Panc1 (cell line): Measurements from ENCODE around the gene AHNAK. TPM values are rescaled to one million over a fixed set of nuclear protein-coding genes. Genes with fewer than 3 reads are reported as not detected.

ENCODE experiments used
- ATAC-seq: fragments of 200-7000 bp; cut with Tn5 transposase; 2 replicates; pipeline ENCODE4 v1.9.1; 2020; ENCODE audit warnings: mild to moderate bottlenecking, moderate library complexity
- BruUV-seq: library from RNA; stranded (reverse); fragments of 400-500 nt; replicated peaks from 2 replicates; lab custom pipeline; 2021; lab: Mats Ljungman, UMichigan
- CTCF ChIA-PET: fragments of 300-600 bp; sonication (Branson Sonifier 250); formaldehyde crosslinking; loops from one replicate; lab custom pipeline; 2022; ENCODE audit warnings: antibody characterized with exemption; lab: Charles Lee
- POLR2A ChIA-PET: fragments of 300-600 bp; sonication (Branson Sonifier 250); formaldehyde crosslinking; loops from one replicate; lab custom pipeline; 2022; ENCODE audit warnings: antibody characterized with exemption; lab: Charles Lee
- DNase-seq: peaks from one replicate; pipeline ENCODE4 v3.0.0-alpha.2; 2010; ENCODE audit warnings: low read depth, low spot score
- H3K27ac ChIP-seq: 2 replicates; pipeline ENCODE4 v1.5.1; 2011; ENCODE audit warnings: mild to moderate bottlenecking, low read length, inconsistent platforms
- H3K27me3 ChIP-seq: fragments of 200-500 bp; sonication (Bioruptor generic); 2 replicates; pipeline ENCODE4 v1.6.0; 2014; ENCODE audit warnings: low read length, inconsistent platforms; ENCODE audit not compliant: control insufficient read depth, insufficient read depth
- H3K36me3 ChIP-seq: fragments of 200-500 bp; sonication (Bioruptor generic); 2 replicates; pipeline ENCODE4 v1.5.1; 2014; ENCODE audit warnings: inconsistent platforms, mild to moderate bottlenecking, low read length, moderate library complexity; ENCODE audit not compliant: control insufficient read depth, insufficient read depth
- H3K4me1 ChIP-seq: 2 replicates; pipeline ENCODE4 v1.5.1; 2011; ENCODE audit warnings: inconsistent platforms, mild to moderate bottlenecking, low read length, moderate library complexity; ENCODE audit not compliant: control insufficient read depth, insufficient read depth
- H3K4me3 ChIP-seq, 2 experiments: 2 replicates each; pipeline ENCODE4 v1.5.1; 2011 to 2012; ENCODE audit warnings: low read depth in 2 of 2, low read length in 2 of 2, mild to moderate bottlenecking in 2 of 2, inconsistent platforms in 1 of 2, moderate library complexity in 1 of 2
- H3K9me3 ChIP-seq: fragments of 200-500 bp; sonication (Bioruptor generic); 2 replicates; pipeline ENCODE4 v1.5.1; 2014; ENCODE audit warnings: low read depth, mild to moderate bottlenecking, inconsistent platforms, low read length, moderate library complexity; ENCODE audit not compliant: control insufficient read depth, insufficient read depth
- POLR2AphosphoS5 ChIP-seq: IDR thresholded peaks from 2 replicates; pipeline ENCODE4 v1.6.1; 2012; ENCODE audit warnings: mild to moderate bottlenecking, low read depth, low read length, moderate library complexity
- SIN3A ChIP-seq: IDR thresholded peaks from 2 replicates; pipeline ENCODE4 v1.6.1; 2012; ENCODE audit warnings: low read depth, mild to moderate bottlenecking, low read length, moderate library complexity, borderline replicate concordance; ENCODE audit not compliant: insufficient read depth
- TCF7L2 ChIP-seq: IDR thresholded peaks from 2 replicates; pipeline ENCODE4 v1.6.1; 2011; ENCODE audit warnings: mild to moderate bottlenecking, low read depth, low read length, inconsistent platforms
- in situ Hi-C: cut with HindIII; loops from 2 replicates; pipeline ENCODE4 v1.10.0; 2016; ENCODE audit warnings: low sequenced_read_pairs, low pct_unique_long_range_greater_than_20kb
- intact Hi-C: fragments of 100-400 bp; cut with micrococcal nuclease; formaldehyde crosslinking; loops from one replicate; pipeline ENCODE4 v1.10.0; 2022; ENCODE audit not compliant: unreplicated experiment
- total RNA-seq: library from RNA; stranded (reverse); gene quantifications from one replicate; pipeline ENCODE4 v1.2.1, GENCODE V29; 2021; ENCODE audit not compliant: unreplicated experiment
- TF ChIP-seq, protein P1 (sequence below): fragments of 450-650 bp; IDR thresholded peaks from 2 replicates; pipeline ENCODE4 v1.5.1; 2017; ENCODE audit warnings: mild to moderate bottlenecking
- TF ChIP-seq, protein P2 (sequence below), 2 experiments: IDR thresholded peaks; 2 replicates each; pipeline ENCODE4 v1.6.1; 2011 to 2012; ENCODE audit warnings: low read depth in 2 of 2, control low read depth in 1 of 2, low read length in 1 of 2, mild to moderate bottlenecking in 1 of 2, moderate library complexity in 1 of 2; ENCODE audit not compliant: insufficient read depth in 1 of 2

AHNAK gene
- total RNA-seq, 1 experiment from 2014 or later = 844 TPM

DNA sequence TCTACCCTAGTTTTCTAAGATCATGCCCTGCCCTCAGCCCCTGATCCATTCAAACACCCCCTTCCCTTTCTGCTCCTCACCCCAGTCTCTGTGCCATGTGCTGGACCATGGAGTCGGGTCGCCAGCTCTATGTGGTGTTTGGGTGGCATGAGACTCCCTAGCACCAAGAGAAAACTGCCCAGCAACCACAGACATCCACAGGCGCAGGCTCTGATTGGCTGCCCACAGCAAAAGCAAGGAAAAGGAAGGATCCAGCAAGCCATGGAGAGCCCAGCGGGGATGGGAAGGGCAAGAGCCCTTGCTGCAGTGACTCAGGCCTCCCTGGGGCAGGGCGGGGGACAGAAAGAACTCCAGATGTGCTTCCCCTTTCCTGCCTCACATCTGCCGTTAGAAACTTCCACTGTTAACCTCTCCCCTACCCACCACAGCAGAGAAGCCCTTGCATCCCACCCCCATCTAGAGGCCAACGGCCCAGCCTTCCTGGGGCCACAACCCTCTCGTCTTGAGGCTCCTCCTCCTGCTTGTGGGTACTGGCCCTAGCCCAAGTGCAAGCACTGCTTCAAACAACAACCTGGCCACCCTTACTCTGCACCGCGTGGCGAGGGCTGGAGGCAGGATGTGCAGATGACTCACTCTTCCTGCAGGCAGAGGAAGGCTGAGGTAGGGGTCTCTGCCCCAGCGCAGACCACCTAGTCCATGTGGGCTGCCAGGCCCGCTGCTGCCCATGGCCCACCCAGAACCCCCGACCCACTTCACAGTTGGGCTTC, 9.7 kb upstream of the AHNAK start:
- intact Hi-C loops (no loop called here), in situ Hi-C loops (no loop called here)
- H3K36me3 ChIP-seq = peaks cover 5% of the 10 kb centered on the region; the same call in 1 of the 2 replicates
- H3K27me3 ChIP-seq = no peaks in the 10 kb centered on the region
- TF ChIP-seq, protein P1, sequence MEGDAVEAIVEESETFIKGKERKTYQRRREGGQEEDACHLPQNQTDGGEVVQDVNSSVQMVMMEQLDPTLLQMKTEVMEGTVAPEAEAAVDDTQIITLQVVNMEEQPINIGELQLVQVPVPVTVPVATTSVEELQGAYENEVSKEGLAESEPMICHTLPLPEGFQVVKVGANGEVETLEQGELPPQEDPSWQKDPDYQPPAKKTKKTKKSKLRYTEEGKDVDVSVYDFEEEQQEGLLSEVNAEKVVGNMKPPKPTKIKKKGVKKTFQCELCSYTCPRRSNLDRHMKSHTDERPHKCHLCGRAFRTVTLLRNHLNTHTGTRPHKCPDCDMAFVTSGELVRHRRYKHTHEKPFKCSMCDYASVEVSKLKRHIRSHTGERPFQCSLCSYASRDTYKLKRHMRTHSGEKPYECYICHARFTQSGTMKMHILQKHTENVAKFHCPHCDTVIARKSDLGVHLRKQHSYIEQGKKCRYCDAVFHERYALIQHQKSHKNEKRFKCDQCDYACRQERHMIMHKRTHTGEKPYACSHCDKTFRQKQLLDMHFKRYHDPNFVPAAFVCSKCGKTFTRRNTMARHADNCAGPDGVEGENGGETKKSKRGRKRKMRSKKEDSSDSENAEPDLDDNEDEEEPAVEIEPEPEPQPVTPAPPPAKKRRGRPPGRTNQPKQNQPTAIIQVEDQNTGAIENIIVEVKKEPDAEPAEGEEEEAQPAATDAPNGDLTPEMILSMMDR = no peak
- TF ChIP-seq, protein P2, sequence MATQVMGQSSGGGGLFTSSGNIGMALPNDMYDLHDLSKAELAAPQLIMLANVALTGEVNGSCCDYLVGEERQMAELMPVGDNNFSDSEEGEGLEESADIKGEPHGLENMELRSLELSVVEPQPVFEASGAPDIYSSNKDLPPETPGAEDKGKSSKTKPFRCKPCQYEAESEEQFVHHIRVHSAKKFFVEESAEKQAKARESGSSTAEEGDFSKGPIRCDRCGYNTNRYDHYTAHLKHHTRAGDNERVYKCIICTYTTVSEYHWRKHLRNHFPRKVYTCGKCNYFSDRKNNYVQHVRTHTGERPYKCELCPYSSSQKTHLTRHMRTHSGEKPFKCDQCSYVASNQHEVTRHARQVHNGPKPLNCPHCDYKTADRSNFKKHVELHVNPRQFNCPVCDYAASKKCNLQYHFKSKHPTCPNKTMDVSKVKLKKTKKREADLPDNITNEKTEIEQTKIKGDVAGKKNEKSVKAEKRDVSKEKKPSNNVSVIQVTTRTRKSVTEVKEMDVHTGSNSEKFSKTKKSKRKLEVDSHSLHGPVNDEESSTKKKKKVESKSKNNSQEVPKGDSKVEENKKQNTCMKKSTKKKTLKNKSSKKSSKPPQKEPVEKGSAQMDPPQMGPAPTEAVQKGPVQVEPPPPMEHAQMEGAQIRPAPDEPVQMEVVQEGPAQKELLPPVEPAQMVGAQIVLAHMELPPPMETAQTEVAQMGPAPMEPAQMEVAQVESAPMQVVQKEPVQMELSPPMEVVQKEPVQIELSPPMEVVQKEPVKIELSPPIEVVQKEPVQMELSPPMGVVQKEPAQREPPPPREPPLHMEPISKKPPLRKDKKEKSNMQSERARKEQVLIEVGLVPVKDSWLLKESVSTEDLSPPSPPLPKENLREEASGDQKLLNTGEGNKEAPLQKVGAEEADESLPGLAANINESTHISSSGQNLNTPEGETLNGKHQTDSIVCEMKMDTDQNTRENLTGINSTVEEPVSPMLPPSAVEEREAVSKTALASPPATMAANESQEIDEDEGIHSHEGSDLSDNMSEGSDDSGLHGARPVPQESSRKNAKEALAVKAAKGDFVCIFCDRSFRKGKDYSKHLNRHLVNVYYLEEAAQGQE (IDR thresholded peaks at IDR 0.05; ENCODE audit: insufficient read depth in 1 of 2, low read depth in 2 of 2, low read length in 1 of 2) = no peak
- peak; percentile 65 for TF ChIP-seq TCF7L2
- no peak; the same call in 1 of the 2 replicates for TF ChIP-seq SIN3A
- peak; percentile 49; the same call in 1 of the 2 replicates for TF ChIP-seq POLR2AphosphoS5
- H3K4me1 ChIP-seq = peaks cover 95% of the 10 kb centered on the region
- peak overlapping the region in 1 of 2 experiments; percentile 15; a peak in 1 of 4 replicates for H3K4me3 ChIP-seq
- no TSS peak for BruUV-seq
- ChIA-PET POLR2A (interaction anchor here (0.9 to 1.5 kb wide), 3 partner anchors 9 to 13 kb away, joined by 6 to 12 read pairs (median 7); partner anchors contain the start of gene AHNAK), CTCF (interaction anchor here (0.5 to 3.0 kb wide), 5 partner anchors 13 to 161 kb away, joined by 3 to 14 read pairs (median 6); no protein-coding TSS in a partner anchor)
- ATAC-seq = peak; percentile 74
- peak; percentile 87 for DNase-seq
- H3K27ac ChIP-seq = peak overlapping the region; percentile 94
- no peaks in the 10 kb centered on the region for H3K9me3 ChIP-seq

DNA sequence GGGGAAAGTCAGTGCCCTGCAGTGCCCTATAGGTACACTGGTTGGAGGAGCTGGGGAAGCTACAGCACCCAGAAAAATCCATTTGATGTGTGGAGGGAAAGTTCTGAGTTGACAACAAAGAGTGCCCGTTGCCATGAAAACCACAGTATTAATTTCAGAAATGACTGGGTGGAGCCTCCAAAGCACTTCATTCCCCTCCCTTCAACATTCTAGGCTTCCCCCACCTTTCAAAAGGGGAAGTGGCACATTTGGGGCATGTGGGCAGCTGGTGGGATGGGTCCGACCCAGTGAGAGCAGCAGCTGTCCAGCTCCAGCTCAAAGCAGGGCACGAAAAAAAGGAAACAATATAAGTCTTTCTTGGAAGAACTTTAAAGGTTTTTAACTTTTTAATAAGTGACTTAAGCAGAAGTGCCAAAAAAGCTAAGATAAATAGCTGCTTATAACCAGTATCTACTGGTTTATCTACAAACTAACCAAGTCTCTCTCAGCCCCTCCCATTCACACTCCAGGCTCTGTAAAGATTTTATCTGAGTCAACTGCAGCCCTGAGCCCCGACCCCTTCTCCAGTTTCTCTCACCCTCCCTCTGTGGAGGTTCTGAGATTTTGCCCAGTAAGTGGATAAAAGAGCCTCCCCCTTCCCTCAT, 9.0 kb upstream of the AHNAK start:
- BruUV-seq = no TSS peak
- peaks cover 92% of the 10 kb centered on the region for H3K4me1 ChIP-seq

More for the DNA sequence above, 9.0 kb upstream of the AHNAK start:
- in situ Hi-C loops (no loop called here), intact Hi-C loops (no loop called here)
- DNase-seq = no peak
- H3K36me3 ChIP-seq = peaks cover 5% of the 10 kb centered on the region; the same call in 1 of the 2 replicates
- peak overlapping the region; percentile 94 for H3K27ac ChIP-seq
- CTCF ChIA-PET = interaction anchor here (0.5 to 1.6 kb wide), 3 partner anchors 12 to 245 kb away, joined by 3 to 6 read pairs (median 3); no protein-coding TSS in a partner anchor
- H3K9me3 ChIP-seq = no peaks in the 10 kb centered on the region
- no peaks in the 10 kb centered on the region for H3K27me3 ChIP-seq
- POLR2A ChIA-PET = interaction anchor here (0.9 kb wide), 1 partner anchor 12 kb away, joined by 12 read pairs; no protein-coding TSS in a partner anchor
- ATAC-seq = no peak
- TF ChIP-seq TCF7L2 = no peak
- TF ChIP-seq, protein P1 = no peak
- peak overlapping the region in 1 of 2 experiments; percentile 5; a peak in 1 of 4 replicates for H3K4me3 ChIP-seq
